Dermis microvascular lymphatic vessel endothelial cell (primary cell): ENCODE results near the gene ADAM22. TPM values are rescaled to one million over a fixed set of nuclear protein-coding genes. Genes with fewer than 3 reads are reported as not detected.
"Not testable (repeated sequence)": the region's sequence is repeated elsewhere in the genome, so short reads cannot be mapped to it uniquely, and the experiment has no call there.

Experiments
- DNase-seq, 2 donors: peaks; one replicate each; pipeline versions ENCODE4 v3.0.0 to v3.0.0-alpha.2; 2010; ENCODE audit warnings: low read depth in 2 of 2
- total RNA-seq: library from RNA; depleted of rRNA; stranded (reverse); fragments of >200 nt; gene quantifications from 2 replicates; pipeline ENCODE4 v1.2.1, GENCODE V29; 2014

Gene ADAM22
- total RNA-seq, 1 donor from 2014 or later = 0.26 TPM

DNA sequence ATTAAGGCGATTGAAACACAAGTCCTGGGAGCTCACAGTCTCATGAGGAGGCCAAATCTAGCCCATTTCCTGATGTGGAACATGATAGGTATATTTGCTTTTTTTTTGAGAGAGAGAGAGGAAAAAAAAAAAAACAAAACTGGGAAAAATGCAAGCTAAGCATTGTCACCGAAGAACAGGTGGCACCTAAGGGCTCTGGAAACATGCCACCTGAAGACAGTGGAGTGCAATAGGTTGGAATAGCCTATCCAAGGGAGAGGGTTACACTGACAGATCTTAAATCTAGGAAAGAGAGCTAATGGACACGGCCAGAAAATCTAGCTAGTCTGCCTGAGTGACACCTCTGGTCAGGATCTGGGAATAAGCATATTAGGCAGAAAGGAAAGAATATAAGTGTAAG, 175.6 kb downstream of the ADAM22 start:
- DNase-seq = no peak

DNA sequence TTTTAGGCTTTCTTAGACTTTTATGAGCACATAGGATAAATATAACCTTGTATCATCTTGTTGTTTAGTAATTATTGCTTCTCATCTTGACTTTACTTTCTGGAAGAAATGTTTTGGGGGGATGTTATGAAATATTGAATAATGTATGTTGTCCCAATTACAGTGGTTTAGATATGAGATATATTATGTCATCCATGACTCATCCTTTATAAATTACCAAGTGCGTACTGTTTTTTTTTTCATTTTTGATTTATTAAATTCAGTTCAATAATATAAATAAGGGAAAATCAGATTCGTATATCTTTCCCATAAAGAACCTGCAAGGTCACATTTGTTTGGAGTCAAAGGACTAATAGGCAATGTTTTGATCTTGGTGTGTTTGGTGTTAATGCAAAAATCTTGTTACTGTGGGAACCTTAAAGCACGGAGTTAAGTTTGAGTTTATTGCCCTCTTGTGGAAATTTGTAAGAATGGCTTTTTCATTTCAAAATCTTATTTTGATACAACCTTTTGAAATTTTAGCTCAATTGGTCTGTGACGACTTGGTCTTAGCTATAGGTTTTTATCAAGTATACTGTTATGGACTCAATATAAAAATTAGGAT, 177.2 kb downstream of the ADAM22 start:
- peak; percentile 65 to 68 for DNase-seq

DNA sequence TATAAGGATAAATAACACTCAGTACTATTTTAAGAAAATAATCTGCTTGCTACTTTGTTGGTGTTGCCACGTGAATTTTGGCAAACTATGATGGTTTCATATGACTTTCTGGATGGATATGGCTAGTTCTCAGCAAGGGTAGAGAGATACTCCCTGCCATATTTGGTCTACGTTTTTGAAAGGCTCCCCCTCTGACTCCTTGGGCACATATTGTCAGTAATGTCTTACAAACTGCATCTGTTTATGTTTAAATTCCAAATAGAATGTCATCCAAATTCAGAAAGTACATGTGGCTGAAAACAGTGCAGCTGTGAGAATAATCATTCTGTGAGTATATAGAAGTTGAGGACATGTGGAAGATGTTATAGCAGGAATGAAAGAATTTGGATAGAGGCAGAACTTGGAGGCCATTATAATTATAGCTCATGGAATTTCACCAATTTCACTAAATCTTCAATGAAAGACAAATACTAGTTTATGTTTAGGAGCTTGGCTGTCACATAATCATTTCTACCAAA, 178.0 kb downstream of the ADAM22 start:
- DNase-seq = no peak

DNA sequence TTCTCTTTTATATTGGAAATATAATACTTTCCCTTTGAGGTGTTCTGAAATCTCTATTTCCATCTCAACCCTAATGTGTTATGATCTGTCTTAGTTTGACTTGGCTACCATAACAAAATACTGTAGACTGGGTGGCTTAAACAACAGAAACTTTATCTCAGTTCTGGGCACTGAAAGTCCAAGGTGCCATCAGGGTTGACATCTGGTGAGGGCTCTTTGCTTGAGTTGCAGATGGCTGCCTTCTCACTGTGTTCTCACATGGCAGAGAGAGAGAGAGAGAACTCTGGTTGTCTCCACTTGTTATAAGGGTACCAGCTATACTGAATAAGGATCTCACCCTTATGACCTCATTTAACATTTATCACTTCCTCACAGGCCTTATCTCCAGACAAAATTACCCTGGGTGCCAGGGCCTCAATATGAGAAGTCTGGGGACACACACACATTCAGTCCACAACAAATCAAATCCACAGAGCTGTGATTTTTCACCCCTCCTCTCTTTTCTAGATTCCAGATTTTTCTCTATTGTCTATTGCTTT, 181.3 kb downstream of the ADAM22 start:
- DNase-seq = no peak

DNA sequence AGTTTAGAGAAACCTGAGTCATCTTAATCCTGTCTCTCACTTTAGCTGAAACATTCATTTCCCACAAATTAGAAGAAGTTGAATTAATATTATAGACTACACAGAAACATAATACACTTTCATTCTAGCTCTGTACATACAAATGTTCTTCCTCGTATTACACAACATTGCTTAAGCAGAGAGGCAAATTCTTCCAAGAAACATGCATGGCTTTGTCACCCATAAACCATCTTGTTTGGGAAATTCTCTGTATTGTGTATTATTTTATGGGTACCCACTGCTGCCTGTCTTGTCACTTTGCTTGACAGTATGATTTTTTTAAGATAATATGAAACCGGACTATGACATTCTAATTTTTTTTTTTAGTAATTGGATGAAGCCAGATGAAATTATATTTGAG, 181.8 kb downstream of the ADAM22 start:
- DNase-seq = no peak

DNA sequence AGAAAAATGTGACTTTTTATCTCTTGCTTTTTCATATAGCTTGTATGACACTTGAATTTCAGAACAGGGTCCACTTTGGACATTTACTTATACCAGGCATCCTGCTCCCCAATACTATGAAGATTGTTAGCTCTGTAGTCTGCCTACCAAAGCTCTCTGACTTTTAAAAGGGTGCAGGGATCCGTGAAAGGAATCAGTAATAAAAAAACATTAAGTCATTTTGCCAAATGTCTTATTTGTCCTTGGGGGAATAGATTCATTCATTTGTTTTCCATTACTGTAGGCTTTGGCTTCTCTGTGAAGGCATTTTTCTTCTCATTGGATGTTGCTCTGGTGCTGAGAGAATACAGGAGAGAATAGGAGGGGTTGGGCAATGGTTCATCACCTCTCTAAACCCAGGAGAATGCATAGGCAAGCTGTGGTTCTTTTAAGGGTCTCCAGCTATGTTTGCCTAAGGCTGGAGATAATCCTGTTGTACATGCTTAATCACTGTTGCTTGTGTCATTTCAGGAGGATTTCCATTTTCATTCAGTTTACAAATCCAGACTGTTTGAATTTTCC, 182.3 kb downstream of the ADAM22 start:
- no peak for DNase-seq

DNA sequence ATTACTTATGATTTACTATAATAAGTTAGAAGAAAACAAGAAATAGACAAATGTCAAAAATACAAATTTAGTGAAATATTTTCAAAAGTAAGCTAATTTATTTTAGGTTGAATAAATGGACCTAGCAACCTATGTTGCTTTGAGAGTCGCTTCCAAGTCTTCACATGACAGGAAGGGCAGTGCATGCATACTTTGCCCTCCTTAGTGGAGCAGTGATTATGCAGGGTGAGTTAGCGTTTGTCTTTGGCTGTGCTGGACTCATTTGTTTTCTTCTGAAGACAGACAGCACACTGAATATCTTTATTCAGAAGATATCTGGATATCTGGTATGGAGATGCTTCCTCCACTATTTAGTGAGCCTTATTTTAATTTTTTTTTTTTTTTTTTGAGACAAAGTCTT, 183.3 kb downstream of the ADAM22 start:
- no peak for DNase-seq

DNA sequence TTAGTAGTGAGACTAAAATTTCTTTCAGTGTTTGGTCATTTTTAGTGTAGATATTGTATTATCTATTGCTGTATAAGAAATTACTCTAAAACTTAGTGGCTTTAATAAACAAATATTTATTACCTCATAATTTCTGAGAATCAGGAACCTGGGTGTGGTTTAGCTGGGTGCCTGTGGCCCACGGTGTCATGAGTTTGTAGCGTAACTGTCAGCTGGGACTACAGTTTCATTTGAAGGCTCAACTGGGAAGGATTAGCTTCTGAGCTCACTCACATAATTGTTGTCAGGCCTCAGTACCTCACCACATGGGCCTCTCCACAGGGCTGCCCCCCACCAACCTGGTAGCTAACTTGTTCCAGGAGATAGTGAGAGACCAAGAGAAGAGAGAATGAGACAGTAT, 187.3 kb downstream of the ADAM22 start:
- DNase-seq = no peak

DNA sequence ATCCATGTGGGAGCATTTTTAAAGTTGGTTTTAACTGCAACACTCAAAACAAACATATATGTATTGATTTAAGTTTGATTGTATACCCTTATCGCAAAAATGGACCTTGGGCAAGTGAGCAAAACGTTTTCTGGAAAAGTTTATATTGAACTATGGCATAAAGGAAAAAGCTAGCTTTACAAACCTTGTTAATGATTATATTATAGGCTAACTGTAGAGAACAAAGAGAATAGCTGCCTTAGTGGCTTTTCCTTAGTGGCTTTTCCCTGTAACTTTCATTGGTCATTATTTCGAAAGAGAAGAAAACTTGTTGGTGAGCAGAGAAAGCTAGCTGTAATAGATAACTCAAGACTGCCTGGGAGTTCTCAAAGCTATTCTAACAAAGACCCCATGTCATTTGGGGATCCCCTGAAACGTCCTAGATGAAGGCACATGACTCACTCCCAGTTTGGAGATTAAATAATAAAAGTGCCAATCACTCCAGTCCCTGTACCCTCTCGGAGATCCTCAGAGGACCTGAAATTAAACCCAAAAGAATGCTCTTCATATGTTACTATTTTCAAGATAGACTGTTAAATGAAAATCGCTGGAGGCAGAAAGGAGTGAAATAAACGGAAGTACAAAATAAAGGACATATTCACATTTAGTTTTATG, 193.7 kb downstream of the ADAM22 start:
- DNase-seq = no peak

DNA sequence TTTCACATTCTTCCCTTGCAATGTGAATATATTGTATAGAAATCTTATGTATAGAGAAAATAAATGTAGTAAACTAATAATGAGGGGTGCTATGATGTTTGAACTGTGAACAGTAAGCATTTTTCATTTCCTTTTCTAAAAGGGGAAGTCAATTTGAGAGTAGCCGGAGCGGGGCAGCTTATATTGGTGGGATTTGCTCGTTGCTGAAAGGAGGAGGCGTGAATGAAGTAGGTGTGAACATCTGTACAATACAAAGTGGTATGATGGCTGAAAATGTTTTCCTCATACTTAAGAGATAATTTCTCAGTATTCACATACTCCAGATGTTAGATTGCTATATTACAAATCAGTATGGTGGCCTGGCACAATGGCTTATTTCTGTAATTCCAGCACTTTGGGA, 198.7 kb downstream of the ADAM22 start:
- no peak for DNase-seq

DNA sequence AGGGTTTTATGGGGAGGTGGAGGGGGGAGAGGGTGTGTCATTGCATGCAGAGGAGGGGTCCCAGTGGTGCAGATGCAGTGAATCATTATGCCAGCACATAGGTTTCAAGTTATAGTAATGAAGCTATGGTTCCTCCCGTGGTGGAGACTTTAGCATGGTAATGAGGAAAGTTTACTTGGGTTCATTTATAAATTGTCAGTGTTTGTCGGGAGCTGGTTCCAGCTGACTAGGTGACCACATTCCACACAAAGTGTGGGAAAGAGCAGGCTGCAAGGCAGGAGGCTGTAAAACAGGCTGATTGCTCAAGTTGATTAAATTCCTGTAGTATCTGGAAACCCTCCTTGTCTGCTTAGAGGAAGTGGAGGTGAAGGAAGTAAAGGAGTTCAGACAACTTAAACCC, 206.9 kb downstream of the ADAM22 start:
- no peak for DNase-seq

DNA sequence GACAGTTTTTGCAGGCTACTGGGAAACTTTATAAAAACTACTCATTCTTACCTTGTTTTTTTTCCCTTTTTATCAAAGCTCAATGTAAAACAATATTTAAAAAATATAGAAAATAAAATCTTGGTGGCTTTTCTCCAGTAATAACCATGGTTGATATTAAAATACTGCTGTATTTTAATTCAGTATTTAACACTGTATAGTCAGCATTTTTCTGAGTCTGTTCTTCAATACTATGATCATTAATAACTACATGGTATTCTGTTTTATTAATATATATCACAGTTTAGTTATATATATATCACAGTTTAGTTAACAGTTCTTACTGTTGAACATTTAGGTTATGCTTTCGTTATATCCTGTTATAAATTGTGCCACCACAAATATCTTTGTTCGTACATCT, 207.4 kb downstream of the ADAM22 start:
- DNase-seq = no peak

DNA sequence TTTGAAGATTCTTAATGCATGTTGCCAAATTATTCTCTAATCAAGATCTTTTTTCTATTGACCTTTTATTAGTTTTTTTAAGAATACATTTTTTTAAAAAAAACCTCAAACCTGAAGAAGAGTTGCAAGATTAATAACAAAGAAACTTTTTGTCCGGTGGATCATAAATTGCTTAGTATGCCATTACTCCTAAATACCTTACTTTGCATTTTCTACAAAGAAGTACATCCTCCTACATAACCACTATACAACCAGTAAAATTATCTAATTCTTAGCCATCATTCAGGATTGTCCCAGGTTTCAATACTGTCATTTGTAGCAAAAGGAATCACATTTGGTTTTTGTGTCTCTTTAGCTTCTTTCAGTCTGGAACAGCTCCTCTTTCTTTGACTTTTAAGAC, 207.9 kb downstream of the ADAM22 start:
- no peak for DNase-seq

DNA sequence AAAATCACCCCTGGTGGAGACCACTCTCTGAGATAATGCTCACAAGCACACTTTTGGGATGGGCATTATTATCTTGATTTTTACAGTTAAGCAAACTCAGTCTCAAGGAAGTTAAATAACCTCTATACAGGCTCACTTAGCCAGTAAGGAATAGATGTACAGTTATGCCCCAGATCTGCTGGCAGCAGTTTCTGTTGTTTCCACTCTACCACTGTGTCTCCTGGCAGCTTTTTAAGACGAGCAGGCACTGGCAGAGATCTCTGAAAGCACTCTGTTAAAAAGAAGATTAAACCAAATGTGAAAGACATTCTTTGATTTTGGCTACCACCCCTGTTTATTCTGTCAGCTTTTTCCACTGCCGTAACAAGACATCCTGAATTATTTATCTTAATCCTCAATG, 212.6 kb downstream of the ADAM22 start:
- no peak for DNase-seq

DNA sequence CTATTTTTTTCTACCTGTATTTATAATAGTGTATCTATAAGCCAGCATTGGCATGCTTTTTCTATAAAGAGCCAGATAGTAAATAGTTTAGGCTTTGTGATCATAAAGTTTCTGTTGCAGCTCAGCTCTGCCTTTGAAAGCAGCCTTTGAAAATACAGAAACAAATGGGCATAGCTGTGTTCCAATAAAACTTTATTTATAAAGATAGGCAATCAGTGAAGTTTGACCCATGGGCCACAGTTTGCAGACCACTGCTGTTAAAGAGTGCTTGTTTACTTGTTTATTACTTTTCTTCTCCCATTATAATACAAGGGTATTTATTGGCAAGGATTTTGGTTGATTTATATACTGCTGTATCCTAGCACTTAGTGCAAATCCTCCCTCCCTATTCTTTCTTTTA, 213.3 kb downstream of the ADAM22 start:
- DNase-seq = no peak

DNA sequence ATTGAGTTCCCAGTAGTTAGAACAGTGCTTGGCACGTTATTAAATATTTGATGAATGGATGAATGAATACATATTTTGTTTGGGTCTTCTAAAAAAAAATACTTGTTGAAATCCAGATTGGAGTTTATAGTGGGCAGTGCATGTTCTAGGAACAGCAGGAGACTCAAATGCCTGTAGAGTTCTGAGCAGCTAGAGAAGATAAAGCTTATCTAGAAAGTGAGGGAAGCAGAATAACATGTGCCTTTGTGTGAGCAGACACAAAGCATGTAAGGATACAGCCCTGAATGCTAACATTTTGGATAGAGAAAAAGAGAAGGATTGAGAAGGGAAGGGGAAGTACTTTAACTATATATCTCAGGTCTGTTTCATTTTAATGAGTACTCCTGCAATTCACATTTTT, 213.9 kb downstream of the ADAM22 start:
- no peak for DNase-seq

DNA sequence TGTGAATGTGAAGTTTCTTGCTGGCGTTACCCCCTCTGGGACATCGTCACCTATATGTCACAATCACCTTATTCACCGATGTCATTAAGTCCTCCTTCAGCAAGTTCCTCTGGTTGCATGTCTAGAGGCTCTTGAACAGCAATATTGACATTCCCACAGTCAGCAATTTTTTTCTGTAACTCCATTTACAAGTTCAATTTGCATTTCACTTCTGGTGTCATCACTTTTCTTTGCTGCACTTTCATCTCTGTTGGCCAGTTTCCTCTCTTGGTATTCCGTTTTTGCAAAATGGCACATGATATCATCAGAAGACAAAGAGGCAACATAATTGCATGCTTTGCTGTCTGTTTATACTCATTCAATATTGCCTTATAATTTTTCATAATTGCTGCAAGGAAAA, 216.0 kb downstream of the ADAM22 start:
- DNase-seq = no peak

DNA sequence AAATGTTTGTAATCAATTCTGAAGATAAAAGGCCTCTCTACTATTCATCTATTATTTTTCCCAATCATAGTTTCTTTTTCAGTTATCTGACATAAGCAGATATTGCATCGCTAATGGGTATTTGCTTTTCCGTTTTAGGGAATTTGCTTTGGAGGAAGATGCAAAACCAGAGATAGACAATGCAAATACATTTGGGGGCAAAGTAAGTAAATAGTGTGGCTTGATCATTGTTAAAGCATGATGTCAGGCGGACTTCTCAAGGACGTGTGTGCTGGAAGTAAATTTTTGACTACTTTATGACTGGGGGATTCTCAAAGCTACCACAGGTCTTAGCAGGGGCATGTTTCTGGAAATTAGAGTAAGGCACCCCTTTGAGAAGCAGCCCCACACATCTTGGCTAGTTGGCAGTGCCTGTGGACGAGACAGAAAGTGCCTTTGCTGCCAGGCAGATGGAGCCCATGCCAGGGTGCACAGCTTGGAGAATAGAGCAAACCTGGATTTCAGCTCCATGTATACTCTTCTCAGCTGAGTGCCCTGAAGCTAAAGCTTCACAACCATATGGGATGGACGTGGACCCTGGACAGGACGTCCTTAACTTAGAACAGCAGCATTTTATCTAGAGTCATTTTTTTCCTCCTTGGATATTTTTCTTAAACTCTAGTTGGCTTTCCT, 217.2 kb downstream of the ADAM22 start:
- no peak for DNase-seq

DNA sequence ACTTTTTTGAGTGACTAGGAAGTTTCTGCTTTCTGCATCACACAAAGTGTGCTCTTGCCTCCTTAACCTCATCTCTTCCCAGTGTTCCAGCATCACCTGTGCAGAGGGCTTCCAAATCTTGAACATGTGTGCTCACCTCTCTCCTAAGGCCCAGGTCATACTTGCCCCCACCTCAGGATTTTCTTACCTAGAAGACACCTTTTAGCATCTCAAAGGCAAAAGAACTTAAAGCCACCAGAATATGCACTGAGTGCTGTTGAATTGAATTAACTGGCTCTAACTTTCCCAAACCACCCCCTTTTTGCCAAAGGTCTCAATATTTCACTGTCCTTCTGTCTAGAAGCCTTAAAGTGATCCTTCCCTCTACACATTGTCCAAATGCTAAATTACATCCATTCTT, 219.3 kb downstream of the ADAM22 start:
- DNase-seq = no peak

DNA sequence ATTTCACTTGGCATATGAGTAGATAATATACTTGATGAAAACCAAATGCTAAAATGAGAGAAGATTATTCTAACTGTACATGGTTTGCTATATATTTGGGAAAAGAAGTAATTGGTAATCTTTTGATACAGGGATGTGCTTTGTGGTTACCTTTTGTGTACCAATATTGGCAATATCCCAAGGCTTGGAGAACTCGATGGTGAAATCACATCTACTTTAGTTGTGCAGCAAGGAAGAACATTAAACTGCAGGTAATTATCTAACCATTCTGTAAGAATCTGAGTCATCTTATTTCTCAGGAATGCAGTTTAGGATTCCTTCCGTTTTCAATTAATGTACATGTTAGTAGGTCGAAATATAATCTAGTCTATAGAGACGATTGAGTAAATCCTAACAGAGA, 221.7 kb downstream of the ADAM22 start:
- no peak for DNase-seq

DNA sequence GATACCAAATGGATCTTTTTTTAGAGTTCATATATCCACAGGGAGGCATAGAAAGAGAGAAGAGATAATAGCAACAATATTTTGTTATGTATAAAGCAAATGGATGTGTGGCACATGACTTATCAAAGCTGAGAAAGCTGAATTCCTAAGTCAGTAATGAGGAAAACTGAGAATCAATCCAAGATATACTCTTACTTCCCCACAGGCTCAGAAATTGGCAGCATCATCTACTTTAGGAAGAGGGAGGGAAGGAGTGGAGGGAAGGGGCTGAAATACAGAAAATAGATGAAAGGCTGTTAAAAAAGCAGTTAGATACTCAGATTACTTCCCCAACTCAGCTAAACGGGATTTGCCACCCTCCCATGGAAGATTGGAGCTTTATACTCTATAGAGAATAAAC, 222.3 kb downstream of the ADAM22 start:
- no peak for DNase-seq

DNA sequence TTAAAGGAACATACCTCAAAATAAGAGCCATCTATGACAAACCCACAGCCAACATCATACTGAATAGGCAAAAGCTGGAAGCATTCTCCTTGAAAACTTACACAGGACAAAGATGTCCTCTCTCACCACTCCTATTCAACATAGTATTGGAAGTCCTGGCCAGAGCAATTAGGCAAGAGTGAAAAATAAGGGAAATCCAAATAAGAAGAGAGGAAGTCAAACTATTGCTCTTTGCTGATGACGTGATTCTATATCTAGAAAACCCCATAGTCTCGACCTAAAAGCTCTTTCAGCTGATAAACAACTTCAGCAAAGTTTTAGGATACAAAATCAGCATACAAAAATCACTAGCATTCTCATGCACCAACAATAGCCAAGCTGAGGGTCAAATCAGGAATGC, 225.7 kb downstream of the ADAM22 start:
- not testable (repeated sequence) for DNase-seq
